DOHH2 (cell line): ENCODE data around the gene FZD7.

Experiments
- H3F3A ChIP-seq: fragments of 200-600 bp; sonication (generic), shearing (Covaris generic); 2 replicates; pipeline ENCODE4 v1.6.0; 2016; ENCODE audit warnings: antibody characterized with exemption, mild to moderate bottlenecking; ENCODE audit not compliant: control insufficient read depth, insufficient read depth
- H3K27ac ChIP-seq: fragments of 200-600 bp; sonication (generic); 2 replicates; pipeline ENCODE4 v1.5.1; 2014; ENCODE audit warnings: low read depth, mild to moderate bottlenecking, low read length, moderate library complexity
- H3K27me3 ChIP-seq: fragments of 200-600 bp; sonication (generic); 2 replicates; pipeline ENCODE4 v1.6.1; 2014; ENCODE audit warnings: mild to moderate bottlenecking, low read length, mixed read lengths; ENCODE audit not compliant: control insufficient read depth
- H3K36me3 ChIP-seq: fragments of 200-600 bp; sonication (generic); 2 replicates; pipeline ENCODE4 v1.6.1; 2014; ENCODE audit warnings: mild to moderate bottlenecking, low read length, moderate library complexity, mixed read lengths; ENCODE audit not compliant: control insufficient read depth
- H3K4me1 ChIP-seq: fragments of 200-600 bp; sonication (generic); 2 replicates; pipeline ENCODE4 v1.6.1; 2014; ENCODE audit warnings: mild to moderate bottlenecking, low read length, mixed read lengths; ENCODE audit not compliant: control insufficient read depth
- H3K4me2 ChIP-seq: fragments of 200-600 bp; sonication (generic); 2 replicates; pipeline ENCODE4 v1.6.0; 2014; ENCODE audit warnings: mild to moderate bottlenecking, low read length, moderate library complexity
- H3K4me3 ChIP-seq: fragments of 200-600 bp; sonication (generic); 2 replicates; pipeline ENCODE4 v1.5.1; 2014; ENCODE audit warnings: mild to moderate bottlenecking, low read length, mixed read lengths
- H3K79me2 ChIP-seq: fragments of 200-600 bp; sonication (generic); 2 replicates; pipeline ENCODE4 v1.6.1; 2014; ENCODE audit warnings: mild to moderate bottlenecking, low read length, mixed read lengths; ENCODE audit not compliant: control insufficient read depth
- H3K9me2 ChIP-seq: fragments of 200-600 bp; sonication (generic); replicated peaks from 2 replicates; pipeline ENCODE4 v1.6.1; 2014; ENCODE audit warnings: mild to moderate bottlenecking, low read length, mixed read lengths; ENCODE audit not compliant: control insufficient read depth
- H3K9me3 ChIP-seq: fragments of 200-600 bp; sonication (generic); 2 replicates; pipeline ENCODE4 v1.6.1; 2014; ENCODE audit warnings: antibody characterized with exemption, low read length, mixed read lengths; ENCODE audit not compliant: control insufficient read depth, insufficient read depth
- H4K20me1 ChIP-seq: fragments of 200-600 bp; sonication (generic); 2 replicates; pipeline ENCODE4 v1.6.0; 2014; ENCODE audit warnings: low read depth, mild to moderate bottlenecking, antibody characterized with exemption, low read length, moderate library complexity; ENCODE audit not compliant: control insufficient read depth, insufficient read depth
- CTCF ChIP-seq: fragments of 200-600 bp; sonication (generic); IDR thresholded peaks from one replicate; pipeline ENCODE4 v1.5.1; 2014; ENCODE audit warnings: antibody characterized with exemption, mild to moderate bottlenecking, low read depth, low read length; ENCODE audit not compliant: poor library complexity, severe bottlenecking
- EZH2phosphoT487 ChIP-seq: fragments of 200-600 bp; sonication (generic); IDR thresholded peaks from 2 replicates; pipeline ENCODE4 v1.6.1; 2017; ENCODE audit warnings: borderline replicate concordance, mild to moderate bottlenecking, antibody characterized with exemption, low read length, moderate library complexity, mixed read lengths

FZD7 gene

GRCh38 chr2:202049092-202049728 lies 15.6 kb downstream of the FZD7 start:
- Histone ChIP-seq H3K27ac (no peak overlapping the region), H3K27me3 (peaks cover 11% of the 10 kb centered on the region), H3F3A (no peaks in the 10 kb centered on the region), H3K9me3 (no peaks in the 10 kb centered on the region), H3K4me2 (no peak overlapping the region), H3K79me2 (no peaks in the 10 kb centered on the region), H4K20me1 (no peaks in the 10 kb centered on the region), H3K4me3 (no peak overlapping the region), H3K4me1 (no peaks in the 10 kb centered on the region), H3K36me3 (no peaks in the 10 kb centered on the region), H3K9me2 (no peaks in the 10 kb centered on the region)
- TF ChIP-seq CTCF (no peak), EZH2phosphoT487 (no peak)

- Histone ChIP-seq H3K4me2 (no peak overlapping the region), H3K27ac (no peak overlapping the region), H3K27me3 (peaks cover 10% of the 10 kb centered on the region), H3K79me2 (no peaks in the 10 kb centered on the region), H3K4me3 (no peak overlapping the region), H3K4me1 (no peaks in the 10 kb centered on the region), H3K36me3 (no peaks in the 10 kb centered on the region), H3F3A (no peaks in the 10 kb centered on the region), H3K9me3 (no peaks in the 10 kb centered on the region), H3K9me2 (no peaks in the 10 kb centered on the region), H4K20me1 (no peaks in the 10 kb centered on the region)
- TF ChIP-seq CTCF (no peak), EZH2phosphoT487 (no peak)
Measured at GRCh38 chr2:202049840-202050239, 16.2 kb downstream of the FZD7 start.

- Histone ChIP-seq H3K4me2 (no peak overlapping the region), H3K4me1 (no peaks in the 10 kb centered on the region), H3K9me3 (no peaks in the 10 kb centered on the region), H4K20me1 (no peaks in the 10 kb centered on the region), H3K9me2 (no peaks in the 10 kb centered on the region), H3K36me3 (no peaks in the 10 kb centered on the region), H3K79me2 (no peaks in the 10 kb centered on the region), H3K27ac (no peak overlapping the region), H3K27me3 (peaks cover 7% of the 10 kb centered on the region; the same call in 1 of the 2 replicates), H3F3A (no peaks in the 10 kb centered on the region), H3K4me3 (no peak overlapping the region)
- TF ChIP-seq EZH2phosphoT487, result no peak
- TF ChIP-seq CTCF, result no peak
Measured at GRCh38 chr2:202050652-202051051, 17.0 kb downstream of the FZD7 start.
